Bronchial epithelial cell (primary cell): ENCODE results near the gene DUSP15. TPM values are rescaled to one million over a fixed set of nuclear protein-coding genes. Genes with fewer than 3 reads are reported as not detected.
"Not testable (repeated sequence)": the region's sequence is repeated elsewhere in the genome, so short reads cannot be mapped to it uniquely, and the experiment has no call there.

Experiments
- DNase-seq: peaks from one replicate; pipeline ENCODE4 v3.0.0-alpha.2; 2010; ENCODE audit warnings: low read depth
- FAIRE-seq: peaks from 2 replicates; lab custom pipeline; 2011; peaks lifted over from hg19 to GRCh38; lab: Jason Lieb, UNC
- H3K27me3 ChIP-seq: 2 replicates; pipeline ENCODE4 v1.5.1; 2011; ENCODE audit warnings: low read length; ENCODE audit not compliant: control insufficient read depth, insufficient read depth
- H3K36me3 ChIP-seq: 2 replicates; pipeline ENCODE4 v1.5.1; 2011; ENCODE audit warnings: low read length; ENCODE audit not compliant: control insufficient read depth, insufficient read depth
- H3K4me3 ChIP-seq: 2 replicates; pipeline ENCODE4 v1.5.1; 2011; ENCODE audit warnings: mild to moderate bottlenecking, low read depth, low read length, control low read depth
- total RNA-seq: library from RNA; depleted of rRNA; stranded (reverse); fragments of >200 nt; gene quantifications from 2 replicates; pipeline ENCODE4 v1.2.1, GENCODE V29; 2014
- TF ChIP-seq, protein P1 (sequence below): IDR thresholded peaks from 2 replicates; pipeline ENCODE4 v1.5.1; 2011; ENCODE audit warnings: mild to moderate bottlenecking, moderate library complexity, low read length, control low read depth, inconsistent platforms; ENCODE audit not compliant: insufficient read depth, severe bottlenecking

Gene DUSP15
- total RNA-seq, 1 donor from 2014 or later, result not detected

DNA sequence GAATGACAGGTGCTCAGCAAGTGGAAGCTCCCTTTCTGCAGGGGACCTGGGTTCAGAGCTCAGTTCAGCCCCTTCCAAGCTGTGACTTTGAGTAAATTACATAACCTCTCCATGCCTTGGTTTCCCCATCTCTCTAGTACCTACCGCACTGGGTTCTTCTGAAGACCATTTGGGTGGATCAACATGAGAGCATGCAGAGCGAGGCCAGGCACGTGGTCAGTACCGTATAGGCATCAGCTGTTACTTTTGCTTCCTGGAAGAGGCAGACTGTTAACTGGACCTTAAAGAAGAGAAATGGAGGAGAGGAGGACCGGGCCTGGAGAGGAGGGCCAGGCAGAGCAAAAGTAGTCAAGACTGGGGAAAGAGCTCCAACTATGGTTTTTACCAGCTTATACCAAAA, 52.9 kb downstream of the DUSP15 start:
- H3K27me3 ChIP-seq, result no peaks in the 10 kb centered on the region
- DNase-seq (no peak), FAIRE-seq (no peak)
- TF ChIP-seq, protein P1, sequence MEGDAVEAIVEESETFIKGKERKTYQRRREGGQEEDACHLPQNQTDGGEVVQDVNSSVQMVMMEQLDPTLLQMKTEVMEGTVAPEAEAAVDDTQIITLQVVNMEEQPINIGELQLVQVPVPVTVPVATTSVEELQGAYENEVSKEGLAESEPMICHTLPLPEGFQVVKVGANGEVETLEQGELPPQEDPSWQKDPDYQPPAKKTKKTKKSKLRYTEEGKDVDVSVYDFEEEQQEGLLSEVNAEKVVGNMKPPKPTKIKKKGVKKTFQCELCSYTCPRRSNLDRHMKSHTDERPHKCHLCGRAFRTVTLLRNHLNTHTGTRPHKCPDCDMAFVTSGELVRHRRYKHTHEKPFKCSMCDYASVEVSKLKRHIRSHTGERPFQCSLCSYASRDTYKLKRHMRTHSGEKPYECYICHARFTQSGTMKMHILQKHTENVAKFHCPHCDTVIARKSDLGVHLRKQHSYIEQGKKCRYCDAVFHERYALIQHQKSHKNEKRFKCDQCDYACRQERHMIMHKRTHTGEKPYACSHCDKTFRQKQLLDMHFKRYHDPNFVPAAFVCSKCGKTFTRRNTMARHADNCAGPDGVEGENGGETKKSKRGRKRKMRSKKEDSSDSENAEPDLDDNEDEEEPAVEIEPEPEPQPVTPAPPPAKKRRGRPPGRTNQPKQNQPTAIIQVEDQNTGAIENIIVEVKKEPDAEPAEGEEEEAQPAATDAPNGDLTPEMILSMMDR, result no peak
- H3K4me3 ChIP-seq, result no peak overlapping the region
- H3K36me3 ChIP-seq, result no peaks in the 10 kb centered on the region

DNA sequence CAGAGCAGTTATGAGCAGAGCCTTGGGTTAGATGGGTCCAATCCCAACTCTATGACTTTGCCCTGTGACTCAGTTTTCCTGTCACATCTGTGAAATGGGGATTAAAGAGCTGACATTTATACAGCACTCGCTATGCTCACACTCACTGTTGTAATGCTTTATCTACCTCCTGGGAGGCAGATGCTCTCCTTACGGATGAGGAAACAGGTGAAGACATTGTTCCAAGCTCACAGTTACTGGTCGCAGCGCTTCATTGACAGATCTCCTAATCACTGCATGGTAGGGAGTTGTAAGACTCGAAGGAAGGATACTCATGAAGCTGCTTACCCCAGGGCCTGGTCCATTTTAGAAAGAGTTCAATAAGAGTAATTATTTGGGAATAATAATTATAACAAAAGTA, 54.1 kb downstream of the DUSP15 start:
- Histone ChIP-seq H3K27me3 (no peaks in the 10 kb centered on the region), H3K4me3 (no peak overlapping the region), H3K36me3 (no peaks in the 10 kb centered on the region)
- DNase-seq (no peak), FAIRE-seq (no peak)
- TF ChIP-seq, protein P1, result no peak

DNA sequence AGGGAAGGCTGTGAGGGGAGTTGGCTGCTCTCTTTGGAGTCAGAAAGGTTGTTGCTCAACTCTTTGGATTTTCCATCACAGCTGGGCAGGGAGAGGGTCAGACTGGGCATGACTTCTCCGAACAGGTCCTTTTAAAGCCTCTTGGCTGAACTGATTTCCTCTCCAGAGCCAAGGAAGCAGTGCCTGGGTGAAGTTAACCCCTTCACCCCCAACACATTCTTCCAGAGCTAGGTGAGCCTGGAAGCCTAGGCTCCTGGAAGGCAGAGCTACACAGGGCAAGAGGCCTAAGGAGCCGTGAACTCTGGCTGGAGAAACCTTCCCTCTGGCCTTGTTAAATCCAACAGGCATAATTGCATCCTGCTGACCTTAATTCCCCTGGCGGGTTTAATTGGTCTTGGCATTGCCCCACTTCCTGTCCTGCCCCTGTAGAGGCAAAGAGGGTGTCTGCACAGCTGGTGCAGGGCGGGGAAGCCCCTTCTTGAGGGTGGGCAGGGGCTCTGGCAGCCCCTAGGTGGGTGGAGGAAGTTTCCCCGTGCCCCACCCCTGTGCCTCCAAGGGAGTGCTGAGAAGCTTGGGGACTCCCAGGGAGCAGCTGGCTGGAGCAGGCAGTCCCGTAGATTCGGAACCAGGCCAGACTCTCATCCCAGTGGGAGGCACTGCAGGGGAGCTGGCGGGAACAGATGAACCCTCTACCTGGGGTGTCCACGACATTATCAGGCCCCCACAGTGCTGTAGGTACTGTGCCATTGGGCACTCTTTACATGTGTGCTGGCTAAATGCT, 54.7 kb downstream of the DUSP15 start:
- H3K36me3 ChIP-seq, result no peaks in the 10 kb centered on the region
- H3K27me3 ChIP-seq, result no peaks in the 10 kb centered on the region
- FAIRE-seq (no peak), DNase-seq (no peak)
- no peak overlapping the region for H3K4me3 ChIP-seq
- TF ChIP-seq, protein P1, result no peak

DNA sequence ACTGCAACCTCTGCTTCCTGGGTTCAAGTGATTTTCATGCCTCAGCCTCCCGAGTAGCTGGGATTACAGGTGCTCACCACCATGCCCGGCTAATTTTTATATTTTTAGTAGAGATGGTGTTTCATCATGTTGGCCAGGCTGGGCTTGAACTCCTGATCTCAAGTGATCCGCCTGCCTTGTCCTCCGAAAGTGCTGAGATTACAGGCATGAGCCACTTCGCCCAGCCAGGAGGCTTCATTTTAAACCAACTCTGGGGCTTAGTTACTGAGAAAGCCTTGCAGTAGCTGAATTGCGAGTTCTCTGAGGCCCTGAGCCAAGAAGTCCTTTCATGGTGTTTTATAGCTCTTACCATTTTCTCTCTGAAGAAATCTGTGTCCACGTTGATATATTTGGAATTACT, 56.2 kb downstream of the DUSP15 start:
- not testable (repeated sequence) for FAIRE-seq, H3K27me3 ChIP-seq, H3K4me3 ChIP-seq, DNase-seq, H3K36me3 ChIP-seq

DNA sequence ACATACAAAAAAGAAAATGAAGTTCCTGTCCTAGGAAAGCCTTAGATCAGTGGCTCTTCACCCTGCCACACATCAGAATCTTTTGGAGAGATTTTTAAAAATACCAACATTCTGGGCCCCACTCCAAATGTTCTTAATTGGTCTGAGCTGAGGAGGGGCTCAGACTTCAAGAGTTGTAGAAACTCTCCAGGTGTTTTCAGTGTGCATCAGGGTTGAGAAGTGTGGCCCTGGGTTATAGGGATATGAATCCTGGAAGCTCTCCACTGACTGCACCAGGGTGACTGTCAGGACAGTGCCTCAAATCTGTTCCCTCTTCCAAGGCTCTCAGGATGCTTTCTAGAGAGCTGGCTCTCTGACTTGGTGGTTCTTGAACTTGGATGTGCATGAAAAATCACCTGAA, 56.7 kb downstream of the DUSP15 start:
- Histone ChIP-seq H3K36me3 (no peaks in the 10 kb centered on the region), H3K4me3 (no peak overlapping the region), H3K27me3 (no peaks in the 10 kb centered on the region)
- no peak for FAIRE-seq
- DNase-seq, result no peak
- TF ChIP-seq, protein P1, result no peak

DNA sequence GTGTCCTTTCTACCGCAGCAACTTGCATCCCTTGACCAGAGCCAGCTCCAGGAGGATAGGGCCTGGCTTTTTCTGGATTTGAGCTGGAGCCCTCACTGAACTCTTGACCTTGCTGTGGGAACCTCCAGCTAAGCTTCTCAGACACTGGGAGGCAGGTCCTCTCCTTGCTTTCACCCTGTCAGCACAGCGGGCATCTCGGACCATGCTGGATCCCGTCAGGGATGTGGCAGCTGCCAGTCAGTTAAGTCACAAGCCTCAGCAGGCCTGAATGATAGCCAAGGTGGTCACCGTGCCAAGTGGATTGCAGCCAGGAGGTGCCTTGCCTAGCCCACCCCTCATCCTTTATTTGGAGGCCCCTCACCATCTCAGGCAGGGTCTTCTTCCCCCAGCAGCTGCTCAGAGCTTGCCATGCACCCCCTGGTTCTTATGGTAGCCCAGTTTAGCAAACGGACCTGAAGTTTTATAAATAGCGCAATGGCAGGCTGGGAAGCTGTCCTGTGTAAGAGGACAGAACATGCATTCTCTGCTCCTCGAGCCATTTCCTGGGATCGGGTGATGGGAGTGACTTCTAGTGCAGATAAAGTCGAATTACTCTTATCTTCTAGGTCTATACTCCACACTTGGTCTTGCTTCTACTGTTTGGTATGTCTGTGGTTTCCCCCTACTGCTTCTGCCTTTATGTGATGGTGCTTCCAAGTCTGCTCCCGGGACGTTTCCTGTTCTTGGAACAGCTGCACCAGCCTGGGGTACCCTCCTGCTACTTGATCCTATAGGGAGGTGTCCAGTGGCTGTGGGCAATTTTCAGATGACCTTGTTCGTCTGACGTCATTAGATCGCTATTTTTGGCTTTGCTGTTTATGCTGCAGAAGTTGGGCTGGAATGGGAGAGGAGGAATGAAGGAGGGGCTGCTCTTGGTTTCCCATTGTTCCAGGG, 58.3 kb downstream of the DUSP15 start:
- FAIRE-seq (no peak), DNase-seq (no peak)
- Histone ChIP-seq H3K4me3 (no peak overlapping the region), H3K36me3 (no peaks in the 10 kb centered on the region), H3K27me3 (no peaks in the 10 kb centered on the region)
- TF ChIP-seq, protein P1, result no peak
